Ascending aorta (tissue), 2 donors: ENCODE results near the gene MFAP1. TPM values are rescaled to one million over a fixed set of nuclear protein-coding genes. Genes with fewer than 3 reads are reported as not detected.
"Not testable (repeated sequence)": the region's sequence is repeated elsewhere in the genome, so short reads cannot be mapped to it uniquely, and the experiment has no call there.

ENCODE experiments used
- DNase-seq, 2 donors: peaks; one replicate each; pipeline ENCODE4 v3.0.0-alpha.2; 2019; ENCODE audit warnings: low spot score in 2 of 2
- H3K27ac ChIP-seq, 2 donors: fragments of 200-600 bp; sonication (generic); one replicate each; pipeline ENCODE4 v1.5.1; 2016 to 2017; ENCODE audit warnings: mild to moderate bottlenecking in 1 of 2
- H3K27me3 ChIP-seq: fragments of 200-600 bp; sonication (generic); one replicate; pipeline ENCODE4 v1.5.1; 2017
- H3K36me3 ChIP-seq, 2 donors: fragments of 200-600 bp; sonication (generic); one replicate each; pipeline ENCODE4 v1.5.1; 2016
- H3K4me1 ChIP-seq, 2 donors: fragments of 200-600 bp; sonication (generic); one replicate each; pipeline ENCODE4 v1.5.1; 2016 to 2017; ENCODE audit warnings: mild to moderate bottlenecking in 1 of 2
- H3K4me3 ChIP-seq, 2 donors: fragments of 200-600 bp; sonication (generic); one replicate each; pipeline ENCODE4 v1.5.1; 2016 to 2017; ENCODE audit warnings: mild to moderate bottlenecking in 1 of 2
- H3K9me3 ChIP-seq, 2 donors: fragments of 200-600 bp; sonication (generic); one replicate each; pipeline ENCODE4 v1.5.1; 2016
- intact Hi-C: fragments of 100-400 bp; cut with DNase I; formaldehyde crosslinking; loops from one replicate; pipeline ENCODE4 v1.15.1; 2023
- total RNA-seq: library from RNA; depleted of rRNA; stranded (reverse); fragments of >200 nt; gene quantifications from one replicate; pipeline ENCODE4 v1.1.0, GENCODE V29; 2016
- TF ChIP-seq, protein P1 (sequence below), 3 experiments: fragments of 200-600 bp in 2 of 3; fragments of 450-650 bp in 1 of 3; sonication (generic) in 2 of 3; IDR thresholded peaks; one replicate each; pipeline ENCODE4 v1.5.1; 2016 to 2019; ENCODE audit warnings: antibody characterized with exemption in 3 of 3, mild to moderate bottlenecking in 1 of 3, moderate library complexity in 1 of 3

MFAP1 gene
- total RNA-seq, 1 donor from 2014 or later, result 14.8 TPM

DNA sequence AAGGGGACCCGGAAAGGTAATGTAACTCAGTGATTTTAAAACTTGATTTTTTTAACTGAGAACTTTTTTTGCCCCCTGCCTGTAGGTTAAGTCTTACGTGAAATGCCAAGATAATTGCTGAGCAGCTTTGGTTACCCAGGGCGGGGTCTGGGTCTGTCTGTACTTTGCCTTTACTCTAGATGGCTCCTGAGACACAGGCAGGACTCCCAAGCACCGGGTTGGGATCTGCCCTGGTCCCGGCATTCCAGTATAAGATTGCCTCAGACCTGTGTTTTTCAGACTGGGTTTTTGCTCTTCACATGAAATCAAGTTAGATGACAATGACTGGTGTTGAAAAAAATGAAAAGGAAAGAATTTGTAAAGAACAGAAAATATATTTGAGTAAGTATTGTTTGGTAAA is 42.6 kb upstream of the MFAP1 start:
- TF ChIP-seq, protein P1, sequence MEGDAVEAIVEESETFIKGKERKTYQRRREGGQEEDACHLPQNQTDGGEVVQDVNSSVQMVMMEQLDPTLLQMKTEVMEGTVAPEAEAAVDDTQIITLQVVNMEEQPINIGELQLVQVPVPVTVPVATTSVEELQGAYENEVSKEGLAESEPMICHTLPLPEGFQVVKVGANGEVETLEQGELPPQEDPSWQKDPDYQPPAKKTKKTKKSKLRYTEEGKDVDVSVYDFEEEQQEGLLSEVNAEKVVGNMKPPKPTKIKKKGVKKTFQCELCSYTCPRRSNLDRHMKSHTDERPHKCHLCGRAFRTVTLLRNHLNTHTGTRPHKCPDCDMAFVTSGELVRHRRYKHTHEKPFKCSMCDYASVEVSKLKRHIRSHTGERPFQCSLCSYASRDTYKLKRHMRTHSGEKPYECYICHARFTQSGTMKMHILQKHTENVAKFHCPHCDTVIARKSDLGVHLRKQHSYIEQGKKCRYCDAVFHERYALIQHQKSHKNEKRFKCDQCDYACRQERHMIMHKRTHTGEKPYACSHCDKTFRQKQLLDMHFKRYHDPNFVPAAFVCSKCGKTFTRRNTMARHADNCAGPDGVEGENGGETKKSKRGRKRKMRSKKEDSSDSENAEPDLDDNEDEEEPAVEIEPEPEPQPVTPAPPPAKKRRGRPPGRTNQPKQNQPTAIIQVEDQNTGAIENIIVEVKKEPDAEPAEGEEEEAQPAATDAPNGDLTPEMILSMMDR (IDR thresholded peaks at IDR 0.05), result no peak
- H3K4me1 ChIP-seq, result no peaks in the 10 kb centered on the region
- no peak for DNase-seq
- intact Hi-C loops, result no loop called here
- H3K36me3 ChIP-seq, result peaks cover 0 to 15% of the 10 kb centered on the region in 2 donors
- no peaks in the 10 kb centered on the region for H3K27me3 ChIP-seq
- no peaks in the 10 kb centered on the region for H3K9me3 ChIP-seq
- H3K27ac ChIP-seq, result no peak overlapping the region
- H3K4me3 ChIP-seq, result no peak overlapping the region

- H3K27me3 ChIP-seq, H3K4me1 ChIP-seq, H3K4me3 ChIP-seq, intact Hi-C loops, DNase-seq, H3K27ac ChIP-seq, H3K9me3 ChIP-seq: not testable (repeated sequence)
- H3K36me3 ChIP-seq, result peaks cover 0 to 15% of the 10 kb centered on the region in 2 donors
These were observed 42.1 kb upstream of the MFAP1 start for GRCh38 chr15:43866636-43867035.

GRCh38 chr15:43859546-43859945 is 35.1 kb upstream of the MFAP1 start:
- no peak overlapping the region for H3K27ac ChIP-seq
- H3K4me1 ChIP-seq, result no peaks in the 10 kb centered on the region
- no peak for DNase-seq
- intact Hi-C loops, result no loop called here
- no peaks in the 10 kb centered on the region for H3K9me3 ChIP-seq
- H3K27me3 ChIP-seq, result no peaks in the 10 kb centered on the region
- no peak overlapping the region for H3K4me3 ChIP-seq
- TF ChIP-seq, protein P1 (IDR thresholded peaks at IDR 0.05), result no peak
- peaks cover 0 to 32% of the 10 kb centered on the region in 2 donors for H3K36me3 ChIP-seq

- DNase-seq, result no peak
- Histone ChIP-seq H3K27ac (no peak overlapping the region), H3K36me3 (peaks cover 3 to 40% of the 10 kb centered on the region in 2 donors), H3K4me1 (no peaks in the 10 kb centered on the region), H3K4me3 (no peak overlapping the region), H3K27me3 (no peaks in the 10 kb centered on the region), H3K9me3 (no peaks in the 10 kb centered on the region)
- TF ChIP-seq, protein P1 (IDR thresholded peaks at IDR 0.05), result no peak
- intact Hi-C loops, result no loop called here
These were observed 30.3 kb upstream of the MFAP1 start for GRCh38 chr15:43854801-43855200.

DNA sequence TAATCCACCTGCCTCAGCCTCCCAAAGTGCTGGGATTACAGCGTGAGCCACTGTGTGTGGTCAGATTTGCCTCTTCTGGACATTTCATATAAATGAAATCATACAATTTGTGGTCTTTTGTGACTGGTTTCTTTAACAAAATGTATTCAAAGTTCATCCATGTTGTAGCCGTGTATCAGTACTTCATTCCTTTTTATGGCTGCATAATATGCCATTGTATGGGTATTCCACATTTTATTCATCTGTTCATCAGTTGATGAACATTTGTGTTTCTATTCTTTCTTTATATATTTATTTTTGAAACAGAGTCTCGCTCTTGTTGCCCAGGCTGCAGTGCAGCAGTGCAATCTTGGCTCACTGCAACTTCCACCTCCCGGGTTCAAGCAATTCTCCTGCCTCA is 28.1 kb upstream of the MFAP1 start:
- no peaks in the 10 kb centered on the region for H3K9me3 ChIP-seq
- no peak for DNase-seq
- TF ChIP-seq, protein P1 (IDR thresholded peaks at IDR 0.05), result no peak
- intact Hi-C loops, result no loop called here
- H3K4me1 ChIP-seq, result no peaks in the 10 kb centered on the region
- no peak overlapping the region for H3K27ac ChIP-seq
- no peak overlapping the region for H3K4me3 ChIP-seq
- no peaks in the 10 kb centered on the region for H3K27me3 ChIP-seq
- peaks cover 3 to 24% of the 10 kb centered on the region in 2 donors for H3K36me3 ChIP-seq

DNA sequence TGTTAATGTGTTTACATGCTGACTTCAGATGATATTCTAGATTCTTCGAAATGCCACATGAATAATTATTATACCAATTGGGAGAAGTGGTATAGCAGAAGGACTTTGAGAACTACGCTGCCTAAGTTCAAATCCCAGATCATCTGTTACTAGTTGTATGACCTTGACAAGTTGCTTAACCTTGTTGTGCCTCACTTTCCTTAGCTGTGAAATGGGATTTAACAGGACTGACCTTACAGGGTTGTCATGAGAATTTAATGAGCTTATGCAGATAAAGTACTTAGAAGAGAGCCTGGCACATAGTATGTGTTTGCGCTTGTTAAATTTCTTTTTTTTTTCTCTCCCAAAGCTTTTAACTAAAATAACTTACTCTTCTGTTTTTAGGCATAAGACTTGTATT is 26.8 kb upstream of the MFAP1 start:
- Histone ChIP-seq H3K27me3 (no peaks in the 10 kb centered on the region), H3K36me3 (peaks cover 3 to 21% of the 10 kb centered on the region in 2 donors), H3K9me3 (no peaks in the 10 kb centered on the region), H3K4me1 (no peaks in the 10 kb centered on the region), H3K27ac (no peak overlapping the region), H3K4me3 (no peak overlapping the region)
- intact Hi-C loops, result no loop called here
- TF ChIP-seq, protein P1 (IDR thresholded peaks at IDR 0.05), result no peak
- no peak for DNase-seq
